ENCODE measurements around the gene SPRY1. TPM values are rescaled to one million over a fixed set of nuclear protein-coding genes. Genes with fewer than 3 reads are reported as not detected.

SPRY1 gene
- total and polyA plus RNA-seq, 9 of the 15 experiments (the other 6 are each of a cell fraction or from before 2014, with no cell fraction given), result 0.18 to 1.9 (median 0.45) TPM; not detected in 1

DNA sequence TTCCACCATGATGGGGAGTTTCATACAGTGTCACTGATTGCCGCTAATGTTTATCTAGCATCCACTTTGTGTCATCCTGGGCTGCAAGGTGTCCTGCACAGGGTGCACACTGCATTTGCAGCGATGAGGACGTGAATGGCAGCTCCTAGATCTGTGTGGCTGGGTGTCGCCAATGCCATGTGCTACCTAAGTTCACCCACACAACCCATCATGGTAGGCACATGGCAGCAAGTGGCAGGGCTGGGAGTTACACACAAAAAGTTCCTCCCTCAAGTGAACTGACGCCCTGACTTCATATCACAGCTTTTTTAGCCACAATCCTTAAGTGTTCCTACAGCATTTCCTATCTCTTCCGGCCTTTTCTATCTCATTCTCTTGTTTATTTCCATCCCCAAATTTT is 45.9 kb upstream of the SPRY1 start:
- 78% methylated on average over 6 of the region's 6 CpGs for WGBS (ENCODE audit: insufficient coverage, low coverage, missing lambda C conversion rate)
- POLR2A ChIA-PET, result no interaction called here
- BruUV-seq (replicated peaks), result no TSS peak
- Histone ChIP-seq H3K27ac (ENCODE audit: extremely low read depth, low read depth, low read length) (no peak overlapping the region; the same call in 2 of the 3 replicates), H3K9ac (ENCODE audit: insufficient read depth in 1 of 2, low read depth in 2 of 2, low read length in 2 of 2) (no peak overlapping the region), H4K20me1 (replicated peaks; ENCODE audit: control insufficient read depth, insufficient read depth, low read length) (no peaks in the 10 kb centered on the region), H3K9me3 (replicated peaks; ENCODE audit: control insufficient read depth, insufficient read depth, low read depth, low read length) (no peaks in the 10 kb centered on the region), H3K4me1 (replicated peaks in 1 of 2; ENCODE audit: control insufficient read depth in 2 of 2, insufficient read depth in 2 of 2, low read length in 2 of 2) (peaks cover 16 to 24% of the 10 kb centered on the region in 2 experiments), H3K4me2 (ENCODE audit: insufficient read depth, low read length) (no peak overlapping the region), H3K27me3 (ENCODE audit: control insufficient read depth in 2 of 2, insufficient read depth in 2 of 2, low read length in 2 of 2) (no peaks in the 10 kb centered on the region), H2AFZ (ENCODE audit: low read depth, low read length) (peak overlapping the region; percentile 42), H3K9me1 (ENCODE audit: control insufficient read depth, insufficient read depth, low read length) (no peaks in the 10 kb centered on the region), H3K36me3 (ENCODE audit: control insufficient read depth, insufficient read depth, low read length) (no peaks in the 10 kb centered on the region), H3K4me3 (no peak overlapping the region), H3K79me2 (ENCODE audit: control insufficient read depth, insufficient read depth, low read length) (no peaks in the 10 kb centered on the region)
- no peak for FAIRE-seq
- no peak for ATAC-seq
- in situ Hi-C loops (cut with MboI) (loop anchor here (25.0 kb wide), 1 partner anchor 912 kb away; no protein-coding TSS in a partner anchor), intact Hi-C loops (cut with micrococcal nuclease) (loop anchor here (1.0 to 5.0 kb wide), 8 partner anchors 46 to 972 kb away; partner anchors contain the start of gene SPRY1)
- TF ChIP-seq ZNF431 (CRISPR knock-in tag; IDR thresholded peaks at IDR 0.05), result no peak
- TF ChIP-seq MED1 (CRISPR knock-in tag; IDR thresholded peaks at IDR 0.05; ENCODE audit: borderline replicate concordance), result no peak
- TF ChIP-seq SAP30 (IDR thresholded peaks at IDR 0.05; ENCODE audit: borderline replicate concordance, insufficient read depth, low read depth, low read length, poor library complexity, severe bottlenecking), result no peak
- TF ChIP-seq PHF8 (IDR thresholded peaks at IDR 0.05; ENCODE audit: borderline replicate concordance, low read length), result no peak
- TF ChIP-seq ZNF184 (CRISPR knock-in tag; IDR thresholded peaks at IDR 0.05), result no peak
- no peak for TF ChIP-seq MAFG (tag; conservative IDR thresholded peaks at IDR 0.05)
- TF ChIP-seq ZZZ3 (IDR thresholded peaks at IDR 0.05), result no peak
- TF ChIP-seq SMAD4 (CRISPR knock-in tag; conservative IDR thresholded peaks at IDR 0.05), result no peak
- TF ChIP-seq, protein P1, sequence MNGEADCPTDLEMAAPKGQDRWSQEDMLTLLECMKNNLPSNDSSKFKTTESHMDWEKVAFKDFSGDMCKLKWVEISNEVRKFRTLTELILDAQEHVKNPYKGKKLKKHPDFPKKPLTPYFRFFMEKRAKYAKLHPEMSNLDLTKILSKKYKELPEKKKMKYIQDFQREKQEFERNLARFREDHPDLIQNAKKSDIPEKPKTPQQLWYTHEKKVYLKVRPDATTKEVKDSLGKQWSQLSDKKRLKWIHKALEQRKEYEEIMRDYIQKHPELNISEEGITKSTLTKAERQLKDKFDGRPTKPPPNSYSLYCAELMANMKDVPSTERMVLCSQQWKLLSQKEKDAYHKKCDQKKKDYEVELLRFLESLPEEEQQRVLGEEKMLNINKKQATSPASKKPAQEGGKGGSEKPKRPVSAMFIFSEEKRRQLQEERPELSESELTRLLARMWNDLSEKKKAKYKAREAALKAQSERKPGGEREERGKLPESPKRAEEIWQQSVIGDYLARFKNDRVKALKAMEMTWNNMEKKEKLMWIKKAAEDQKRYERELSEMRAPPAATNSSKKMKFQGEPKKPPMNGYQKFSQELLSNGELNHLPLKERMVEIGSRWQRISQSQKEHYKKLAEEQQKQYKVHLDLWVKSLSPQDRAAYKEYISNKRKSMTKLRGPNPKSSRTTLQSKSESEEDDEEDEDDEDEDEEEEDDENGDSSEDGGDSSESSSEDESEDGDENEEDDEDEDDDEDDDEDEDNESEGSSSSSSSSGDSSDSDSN (IDR thresholded peaks at IDR 0.05; ENCODE audit: borderline replicate concordance in 1 of 2, low read depth in 2 of 2, low read length in 2 of 2), result no peak
- no peak for TF ChIP-seq YBX1 (IDR thresholded peaks at IDR 0.05)
- no peak for TF ChIP-seq SIRT6 (IDR thresholded peaks at IDR 0.05; ENCODE audit: low read depth, low read length)
- no peak for TF ChIP-seq ZNF586 (CRISPR knock-in tag; conservative IDR thresholded peaks at IDR 0.05)
- no peak for TF ChIP-seq ZBTB1 (CRISPR knock-in tag; IDR thresholded peaks at IDR 0.05; ENCODE audit: borderline replicate concordance, low read depth)
- no peak for TF ChIP-seq ZBTB5 (IDR thresholded peaks at IDR 0.05)
- TF ChIP-seq ESRRB (CRISPR knock-in tag; IDR thresholded peaks at IDR 0.05; ENCODE audit: borderline replicate concordance), result no peak
- DNase-seq (ENCODE audit: extremely low read depth in 1 of 4, low spot score in 3 of 4), result no peak
- CTCF ChIA-PET (ENCODE audit: low intra/inter-chr PET ratio), result interaction anchor here (0.6 to 1.3 kb wide), 3 partner anchors 270 to 911 kb away, joined by 3 to 5 read pairs (median 3); no protein-coding TSS in a partner anchor

Measured in K562 (cell line).